IMR-90 (cell line): ENCODE measurements around the gene FAM204A. TPM values are rescaled to one million over a fixed set of nuclear protein-coding genes. Genes with fewer than 3 reads are reported as not detected.

ENCODE experiments used
- ATAC-seq: fragments of 200-7000 bp; cut with Tn5 transposase; 2 replicates; pipeline ENCODE4 v1.9.1; 2020; ENCODE audit warnings: low read depth, mild to moderate bottlenecking, moderate library complexity
- BruUV-seq: library from RNA; stranded (reverse); fragments of 400-500 nt; replicated peaks from 2 replicates; lab custom pipeline; 2021; lab: Mats Ljungman, UMichigan
- CTCF ChIA-PET: fragments of 300-600 bp; formaldehyde crosslinking; extraction: SDS; loops from one replicate; lab custom pipeline; 2021; ENCODE audit warnings: antibody characterized with exemption; lab: Yijun Ruan, JAX
- POLR2A ChIA-PET: fragments of 300-600 bp; sonication (Branson Sonifier 250); formaldehyde crosslinking; loops from one replicate; lab custom pipeline; 2022; ENCODE audit warnings: antibody characterized with exemption; ENCODE audit not compliant: unreplicated experiment; lab: Charles Lee
- DNase-seq: peaks from one replicate; pipeline ENCODE4 v3.0.0; 2013
- H2AFZ ChIP-seq: replicated peaks from 2 replicates; pipeline ENCODE3; 2013; ENCODE audit warnings: low read length, mild to moderate bottlenecking; ENCODE audit not compliant: poor library complexity
- H2AK5ac ChIP-seq: 2 replicates; pipeline ENCODE4 v1.6.1; 2013; ENCODE audit warnings: low read depth, low read length, inconsistent platforms
- H2AK9ac ChIP-seq: replicated peaks from 2 replicates; pipeline ENCODE3; 2013; ENCODE audit warnings: mild to moderate bottlenecking, low read depth, low read length, moderate library complexity; ENCODE audit not compliant: poor library complexity
- H2BK120ac ChIP-seq: 2 replicates; pipeline ENCODE4 v1.6.1; 2013; ENCODE audit warnings: low read depth, low read length, inconsistent platforms
- H2BK15ac ChIP-seq: 3 replicates; pipeline ENCODE4 v1.6.1; 2013; ENCODE audit warnings: low read depth, low read length, inconsistent platforms
- H2BK20ac ChIP-seq: 2 replicates; pipeline ENCODE4 v1.6.1; 2013; ENCODE audit warnings: low read depth, mild to moderate bottlenecking, inconsistent platforms, low read length, moderate library complexity
- H2BK5ac ChIP-seq: 2 replicates; pipeline ENCODE4 v1.6.1; 2013; ENCODE audit warnings: mild to moderate bottlenecking, low read depth, low read length, inconsistent platforms; ENCODE audit not compliant: poor library complexity, severe bottlenecking
- H3K14ac ChIP-seq: replicated peaks from 2 replicates; pipeline ENCODE4 v1.6.1; 2013; ENCODE audit warnings: low read depth, low read length, inconsistent platforms
- H3K18ac ChIP-seq: 2 replicates; pipeline ENCODE4 v1.6.1; 2013; ENCODE audit warnings: low read depth, low read length, control low read depth
- H3K23ac ChIP-seq: 2 replicates; pipeline ENCODE4 v1.6.1; 2013; ENCODE audit warnings: low read depth, low read length, inconsistent platforms
- H3K27ac ChIP-seq: 2 replicates; pipeline ENCODE4 v1.5.1; 2013; ENCODE audit warnings: mild to moderate bottlenecking, control low read depth, low read length; ENCODE audit not compliant: insufficient read depth
- H3K27me3 ChIP-seq: 2 replicates; pipeline ENCODE4 v1.6.1; 2013; ENCODE audit warnings: low read length; ENCODE audit not compliant: control insufficient read depth, insufficient read depth
- H3K36me3 ChIP-seq: 2 replicates; pipeline ENCODE4 v1.6.1; 2013; ENCODE audit warnings: low read length, mixed read lengths; ENCODE audit not compliant: control insufficient read depth, insufficient read depth
- H3K4ac ChIP-seq: 2 replicates; pipeline ENCODE4 v1.6.1; 2013; ENCODE audit warnings: low read depth, low read length, inconsistent platforms
- H3K4me1 ChIP-seq: 2 replicates; pipeline ENCODE4 v1.6.1; 2013; ENCODE audit warnings: low read length, mixed read lengths; ENCODE audit not compliant: control insufficient read depth, insufficient read depth
- H3K4me2 ChIP-seq: 2 replicates; pipeline ENCODE4 v1.6.1; 2013; ENCODE audit warnings: low read depth, mild to moderate bottlenecking, control low read depth, low read length, moderate library complexity
- H3K4me3 ChIP-seq: 2 replicates; pipeline ENCODE4 v1.5.1; 2013; ENCODE audit warnings: low read depth, mild to moderate bottlenecking, control low read depth, low read length, moderate library complexity; ENCODE audit not compliant: insufficient read depth
- H3K56ac ChIP-seq: 2 replicates; pipeline ENCODE4 v1.6.1; 2013; ENCODE audit warnings: low read length, inconsistent platforms; ENCODE audit not compliant: insufficient read depth; ENCODE audit errors: extremely low read depth
- H3K79me1 ChIP-seq, 2 experiments: 2 replicates each; pipeline ENCODE4 v1.6.1; 2013; ENCODE audit warnings: low read length in 2 of 2, inconsistent platforms in 1 of 2, low read depth in 1 of 2
- H3K9ac ChIP-seq: 2 replicates; pipeline ENCODE4 v1.6.1; 2013; ENCODE audit warnings: low read depth, low read length, control low read depth
- H3K9me1 ChIP-seq: 2 replicates; pipeline ENCODE4 v1.6.1; 2013; ENCODE audit warnings: low read length, inconsistent platforms; ENCODE audit not compliant: insufficient read depth
- H3K9me3 ChIP-seq: 2 replicates; pipeline ENCODE4 v1.6.1; 2013; ENCODE audit warnings: low read length; ENCODE audit not compliant: control insufficient read depth, insufficient read depth
- H4K20me1 ChIP-seq: 2 replicates; pipeline ENCODE4 v1.6.1; 2013; ENCODE audit warnings: low read length, inconsistent platforms; ENCODE audit not compliant: insufficient read depth
- H4K5ac ChIP-seq: 2 replicates; pipeline ENCODE4 v1.6.1; 2013; ENCODE audit warnings: mild to moderate bottlenecking, low read depth, low read length, control low read depth
- H4K8ac ChIP-seq, 2 experiments: 2 replicates each; pipeline ENCODE4 v1.6.1; 2013; ENCODE audit warnings: low read depth in 2 of 2, low read length in 2 of 2, control low read depth in 1 of 2, inconsistent platforms in 1 of 2
- H4K91ac ChIP-seq: 2 replicates; pipeline ENCODE4 v1.6.1; 2013; ENCODE audit warnings: low read depth, low read length, inconsistent platforms; ENCODE audit not compliant: insufficient read depth
- BHLHE40 ChIP-seq: fragments of 150-350 bp; IDR thresholded peaks from 2 replicates; pipeline ENCODE4 v1.6.1; 2016; ENCODE audit warnings: mild to moderate bottlenecking, low read depth, low read length
- CEBPB ChIP-seq: IDR thresholded peaks from 2 replicates; pipeline ENCODE4 v1.6.1; 2012; ENCODE audit warnings: low read depth, low read length, improper control_type of control experiment
- CHD1 ChIP-seq: IDR thresholded peaks from 2 replicates; pipeline ENCODE4 v1.6.1; 2012; ENCODE audit warnings: low read depth, low read length, improper control_type of control experiment
- CTCF ChIP-seq: conservative IDR thresholded peaks from 2 replicates; pipeline ENCODE4 v1.5.1; 2012; ENCODE audit warnings: mild to moderate bottlenecking, low read depth, low read length, improper control_type of control experiment
- ELK1 ChIP-seq: fragments of 150-350 bp; IDR thresholded peaks from 2 replicates; pipeline ENCODE4 v1.6.1; 2016; ENCODE audit warnings: low read depth, mild to moderate bottlenecking, low read length, moderate library complexity, borderline replicate concordance
- FOS ChIP-seq: fragments of 150-350 bp; IDR thresholded peaks from 2 replicates; pipeline ENCODE4 v1.6.1; 2016; ENCODE audit warnings: low read depth, low read length
- MXI1 ChIP-seq: IDR thresholded peaks from 2 replicates; pipeline ENCODE4 v1.6.1; 2012; ENCODE audit warnings: low read depth, mild to moderate bottlenecking, low read length, moderate library complexity, borderline replicate concordance
- NFE2L2 ChIP-seq: fragments of 150-350 bp; IDR thresholded peaks from 2 replicates; pipeline ENCODE4 v1.6.1; 2016; ENCODE audit warnings: low read depth, mild to moderate bottlenecking, low read length
- POLR2A ChIP-seq: IDR thresholded peaks from 2 replicates; pipeline ENCODE4 v1.6.1; 2012; ENCODE audit warnings: mild to moderate bottlenecking, low read depth, low read length
- RAD21 ChIP-seq: IDR thresholded peaks from 2 replicates; pipeline ENCODE4 v1.6.1; 2012; ENCODE audit warnings: low read length, improper control_type of control experiment
- RCOR1 ChIP-seq: IDR thresholded peaks from 2 replicates; pipeline ENCODE4 v1.6.1; 2012; ENCODE audit warnings: mild to moderate bottlenecking, low read length, improper control_type of control experiment; ENCODE audit not compliant: insufficient replicate concordance
- SMC3 ChIP-seq: fragments of 150-350 bp; IDR thresholded peaks from 2 replicates; pipeline ENCODE4 v1.6.1; 2016; ENCODE audit warnings: low read depth, mild to moderate bottlenecking, antibody characterized with exemption, low read length, moderate library complexity
- USF2 ChIP-seq: fragments of 150-350 bp; IDR thresholded peaks from 2 replicates; pipeline ENCODE4 v1.6.1; 2017; ENCODE audit warnings: mild to moderate bottlenecking, antibody characterized with exemption, low read length, low read depth
- WGBS, 2 experiments: methylation state at CpG; one replicate each; pipeline versions ENCODE4 v1.1.5 to v1.1.7; 2013; ENCODE audit warnings: missing lambda C conversion rate in 2 of 2; ENCODE audit not compliant: insufficient read length in 1 of 2; ENCODE audit errors: extremely low coverage in 2 of 2; 5-methylcytosine and 5-hydroxymethylcytosine counted together
- dilution Hi-C: fragments of 300-500 bp; cut with HindIII; formaldehyde crosslinking; loops from one replicate; pipeline ENCODE4 v1.14.3; 2018; ENCODE audit warnings: low sequenced_read_pairs; ENCODE audit not compliant: unreplicated experiment
- in situ Hi-C: fragments of 300-500 bp; cut with MboI; formaldehyde crosslinking; loops from 3 replicates; pipeline ENCODE4 v1.14.3; 2019; ENCODE audit warnings: low sequenced_read_pairs, inconsistent platforms, mixed read lengths
- intact Hi-C: fragments of 100-400 bp; cut with micrococcal nuclease; formaldehyde crosslinking; loops from 2 replicates; pipeline ENCODE4 v1.10.0; 2022
- polyA plus RNA-seq, 3 experiments: library from polyadenylated mRNA; depleted of rRNA; stranded (reverse); fragments of >200 nt; gene quantifications; 2 replicates each; pipeline ENCODE4 v1.2.3, GENCODE V29; 2012; ENCODE audit warnings: low replicate concordance in 1 of 3
- total RNA-seq: library from RNA; depleted of rRNA; stranded (reverse); fragments of >200 nt; gene quantifications from 2 replicates; pipeline ENCODE4 v1.2.3, GENCODE V29; 2012

FAM204A gene
- total and polyA plus RNA-seq, 2 of the 4 experiments (the other 2 are of a cell fraction), result 23.6 to 54.3 TPM

- BruUV-seq, result no TSS peak
- H3K23ac ChIP-seq, result no peak overlapping the region
- H3K36me3 ChIP-seq, result no peaks in the 10 kb centered on the region
- H3K4me2 ChIP-seq, result no peak overlapping the region
- DNase-seq (no peak), ATAC-seq (no peak)
- H4K8ac ChIP-seq, result no peak overlapping the region
- H4K5ac ChIP-seq, result no peak overlapping the region
- no peaks in the 10 kb centered on the region for H3K9me1 ChIP-seq
- H3K9me3 ChIP-seq, result no peaks in the 10 kb centered on the region
- intact Hi-C loops (no loop called here), in situ Hi-C loops (no loop called here), dilution Hi-C loops (no loop called here)
- ChIA-PET CTCF (interaction anchor here (1.3 kb wide), 1 partner anchor 770 kb away, joined by 4 read pairs; no protein-coding TSS in a partner anchor), POLR2A (no interaction called here)
- no peak overlapping the region for H2BK5ac ChIP-seq
- no peak overlapping the region for H3K14ac ChIP-seq
- TF ChIP-seq CHD1 (no peak), POLR2A (no peak), ELK1 (no peak), RCOR1 (no peak), SMC3 (no peak), CTCF (no peak), RAD21 (no peak), USF2 (no peak), BHLHE40 (no peak), MXI1 (no peak), CEBPB (no peak), FOS (no peak), NFE2L2 (no peak)
- H2BK20ac ChIP-seq, result no peak overlapping the region
- H3K27ac ChIP-seq, result no peak overlapping the region
- WGBS, 2 experiments, result 100% methylated on average over 1 of the region's 4 CpGs; no CpG with 5 or more reads in 1 of the 2 experiments
- no peaks in the 10 kb centered on the region for H3K79me1 ChIP-seq
- no peak overlapping the region for H2AK9ac ChIP-seq
- no peak overlapping the region for H3K18ac ChIP-seq
- no peak overlapping the region for H2AK5ac ChIP-seq
- no peak overlapping the region for H3K4me3 ChIP-seq
- no peak overlapping the region for H3K9ac ChIP-seq
- H3K27me3 ChIP-seq, result peaks cover 3% of the 10 kb centered on the region; the same call in 1 of the 2 replicates
- H2AFZ ChIP-seq, result no peak overlapping the region
- H2BK15ac ChIP-seq, result no peak overlapping the region
- no peak overlapping the region for H4K91ac ChIP-seq
- no peak overlapping the region for H2BK120ac ChIP-seq
- H4K20me1 ChIP-seq, result no peaks in the 10 kb centered on the region
- H3K4ac ChIP-seq, result no peak overlapping the region
- no peaks in the 10 kb centered on the region; the same call in 1 of the 2 replicates for H3K4me1 ChIP-seq
- no peak overlapping the region for H3K56ac ChIP-seq
These were observed 75.9 kb downstream of the FAM204A start for GRCh38 chr10:118266098-118266748.
